Measurements from ENCODE around the gene ZFR. TPM values are rescaled to one million over a fixed set of nuclear protein-coding genes. Genes with fewer than 3 reads are reported as not detected.

The ZFR gene
- total RNA-seq, 1 donor from 2014 or later, result 131 TPM

- Mint-ChIP-seq H3K4me1 (no peaks in the 10 kb centered on the region), H3K27me3 (ENCODE audit: insufficient read depth, low read depth) (no peaks in the 10 kb centered on the region), H3K9me3 (peaks cover 51% of the 10 kb centered on the region), H3K27ac (no peak overlapping the region), H3K36me3 (peaks cover 4% of the 10 kb centered on the region), H3K4me3 (no peak overlapping the region)
- Histone ChIP-seq H3K4me3 (no peak overlapping the region), H2AFZ (replicated peaks) (no peak overlapping the region), H3K27ac (no peak overlapping the region), H4K20me1 (ENCODE audit: low read depth) (no peaks in the 10 kb centered on the region), H3F3A (ENCODE audit: low read depth) (no peaks in the 10 kb centered on the region), H3K36me3 (no peaks in the 10 kb centered on the region), H3K9me3 (ENCODE audit: low read depth) (peaks cover 26% of the 10 kb centered on the region), H3K4me2 (no peak overlapping the region), H3K27me3 (no peaks in the 10 kb centered on the region), H3K9ac (no peak overlapping the region), H3K4me1 (no peaks in the 10 kb centered on the region), H3K79me2 (ENCODE audit: low read depth) (no peaks in the 10 kb centered on the region)
- TF ChIP-seq EZH2phosphoT487 (IDR thresholded peaks at IDR 0.05), result no peak
- TF ChIP-seq EZH2 (IDR thresholded peaks at IDR 0.05), result no peak
- TF ChIP-seq CTCF (IDR thresholded peaks at IDR 0.05), result no peak
- DNase-seq (ENCODE audit: low spot score), result no peak
Observed at GRCh38 chr5:32339878-32340277, 104.7 kb downstream of the ZFR start.

GRCh38 chr5:32339198-32339597 is 105.3 kb downstream of the ZFR start:
- no peaks in the 10 kb centered on the region for H3K79me2 ChIP-seq (ENCODE audit: low read depth)
- peaks cover 26% of the 10 kb centered on the region for H3K9me3 ChIP-seq (ENCODE audit: low read depth)
- TF ChIP-seq EZH2phosphoT487 (IDR thresholded peaks at IDR 0.05), result no peak
- TF ChIP-seq CTCF (IDR thresholded peaks at IDR 0.05), result no peak
- no peak for TF ChIP-seq EZH2 (IDR thresholded peaks at IDR 0.05)
- no peaks in the 10 kb centered on the region for H3F3A ChIP-seq (ENCODE audit: low read depth)
- H3K4me1 ChIP-seq, result no peaks in the 10 kb centered on the region
- no peak overlapping the region for H3K9ac ChIP-seq
- no peak overlapping the region for H3K27ac ChIP-seq
- no peaks in the 10 kb centered on the region for H3K36me3 ChIP-seq
- peaks cover 51% of the 10 kb centered on the region for H3K9me3 Mint-ChIP-seq
- no peak overlapping the region for H2AFZ ChIP-seq (replicated peaks)
- H3K4me2 ChIP-seq, result no peak overlapping the region
- H3K4me3 ChIP-seq, result no peak overlapping the region
- H3K27ac Mint-ChIP-seq, result no peak overlapping the region
- H3K36me3 Mint-ChIP-seq, result peaks cover 4% of the 10 kb centered on the region
- no peaks in the 10 kb centered on the region for H3K27me3 Mint-ChIP-seq (ENCODE audit: insufficient read depth, low read depth)
- H3K4me3 Mint-ChIP-seq, result no peak overlapping the region
- H3K4me1 Mint-ChIP-seq, result no peaks in the 10 kb centered on the region
- H4K20me1 ChIP-seq (ENCODE audit: low read depth), result no peaks in the 10 kb centered on the region
- no peaks in the 10 kb centered on the region for H3K27me3 ChIP-seq
- DNase-seq (ENCODE audit: low spot score), result peak; percentile 60

- Histone ChIP-seq H3K27me3 (no peaks in the 10 kb centered on the region), H3K4me3 (no peak overlapping the region), H3K9me3 (ENCODE audit: low read depth) (no peaks in the 10 kb centered on the region), H3K79me2 (ENCODE audit: low read depth) (no peaks in the 10 kb centered on the region), H2AFZ (replicated peaks) (no peak overlapping the region), H3F3A (ENCODE audit: low read depth) (no peaks in the 10 kb centered on the region), H3K27ac (no peak overlapping the region), H3K4me2 (no peak overlapping the region), H3K4me1 (no peaks in the 10 kb centered on the region), H3K36me3 (no peaks in the 10 kb centered on the region), H3K9ac (no peak overlapping the region), H4K20me1 (ENCODE audit: low read depth) (no peaks in the 10 kb centered on the region)
- H3K4me1 Mint-ChIP-seq, result no peaks in the 10 kb centered on the region
- no peak for DNase-seq (ENCODE audit: low spot score)
- H3K4me3 Mint-ChIP-seq, result no peak overlapping the region
- no peak for TF ChIP-seq CTCF (IDR thresholded peaks at IDR 0.05)
- no peak for TF ChIP-seq EZH2 (IDR thresholded peaks at IDR 0.05)
- no peak for TF ChIP-seq EZH2phosphoT487 (IDR thresholded peaks at IDR 0.05)
- no peaks in the 10 kb centered on the region for H3K36me3 Mint-ChIP-seq
- no peaks in the 10 kb centered on the region for H3K27me3 Mint-ChIP-seq (ENCODE audit: insufficient read depth, low read depth)
- peaks cover 4% of the 10 kb centered on the region for H3K9me3 Mint-ChIP-seq
- no peak overlapping the region for H3K27ac Mint-ChIP-seq
Observed at GRCh38 chr5:32332966-32333365, 111.6 kb downstream of the ZFR start.

Data from neural progenitor cell (in vitro differentiated cells).